AG04450 (cell line): Measurements from ENCODE around the gene MCF2L. TPM values are rescaled to one million over a fixed set of nuclear protein-coding genes. Genes with fewer than 3 reads are reported as not detected.

Experiments used
- CTCF ChIA-PET: fragments of 300-600, 350-600 bp; formaldehyde crosslinking; extraction: SDS; loops from one replicate; lab custom pipeline; 2022; ENCODE audit warnings: antibody characterized with exemption, inconsistent platforms; lab: Charles Lee
- POLR2A ChIA-PET: fragments of 350-600 bp; formaldehyde crosslinking; extraction: SDS; loops from one replicate; lab custom pipeline; 2021; ENCODE audit warnings: antibody characterized with exemption, inconsistent platforms; lab: Yijun Ruan, JAX
- DNase-seq: peaks from one replicate; pipeline ENCODE4 v3.0.0-alpha.2; 2011; ENCODE audit warnings: low read depth, low spot score
- H3K27ac ChIP-seq: one replicate; pipeline ENCODE4 v1.5.1; 2012; ENCODE audit warnings: low read depth, low read length, control low read depth
- H3K27me3 ChIP-seq: one replicate; pipeline ENCODE4 v1.6.0; 2012; ENCODE audit warnings: low read length; ENCODE audit not compliant: control insufficient read depth, insufficient read depth
- H3K4me3 ChIP-seq: 2 replicates; pipeline ENCODE4 v1.5.1; 2011; ENCODE audit warnings: mild to moderate bottlenecking, low read depth, low read length, control low read depth
- H3K9me3 ChIP-seq: 2 replicates; pipeline ENCODE4 v1.5.1; 2012; ENCODE audit warnings: low read length; ENCODE audit not compliant: control insufficient read depth, insufficient read depth
- polyA plus RNA-seq: library from polyadenylated mRNA; depleted of rRNA; stranded (reverse); fragments of >200 nt; gene quantifications from 2 replicates; pipeline ENCODE4 v1.2.3, GENCODE V29; 2011
- TF ChIP-seq, protein P1 (sequence below): IDR thresholded peaks from 2 replicates; pipeline ENCODE4 v1.5.1; 2011; ENCODE audit warnings: low read depth, low read length, control low read depth, inconsistent platforms

MCF2L gene
- polyA plus RNA-seq, 1 experiment: 0.04 TPM

DNA sequence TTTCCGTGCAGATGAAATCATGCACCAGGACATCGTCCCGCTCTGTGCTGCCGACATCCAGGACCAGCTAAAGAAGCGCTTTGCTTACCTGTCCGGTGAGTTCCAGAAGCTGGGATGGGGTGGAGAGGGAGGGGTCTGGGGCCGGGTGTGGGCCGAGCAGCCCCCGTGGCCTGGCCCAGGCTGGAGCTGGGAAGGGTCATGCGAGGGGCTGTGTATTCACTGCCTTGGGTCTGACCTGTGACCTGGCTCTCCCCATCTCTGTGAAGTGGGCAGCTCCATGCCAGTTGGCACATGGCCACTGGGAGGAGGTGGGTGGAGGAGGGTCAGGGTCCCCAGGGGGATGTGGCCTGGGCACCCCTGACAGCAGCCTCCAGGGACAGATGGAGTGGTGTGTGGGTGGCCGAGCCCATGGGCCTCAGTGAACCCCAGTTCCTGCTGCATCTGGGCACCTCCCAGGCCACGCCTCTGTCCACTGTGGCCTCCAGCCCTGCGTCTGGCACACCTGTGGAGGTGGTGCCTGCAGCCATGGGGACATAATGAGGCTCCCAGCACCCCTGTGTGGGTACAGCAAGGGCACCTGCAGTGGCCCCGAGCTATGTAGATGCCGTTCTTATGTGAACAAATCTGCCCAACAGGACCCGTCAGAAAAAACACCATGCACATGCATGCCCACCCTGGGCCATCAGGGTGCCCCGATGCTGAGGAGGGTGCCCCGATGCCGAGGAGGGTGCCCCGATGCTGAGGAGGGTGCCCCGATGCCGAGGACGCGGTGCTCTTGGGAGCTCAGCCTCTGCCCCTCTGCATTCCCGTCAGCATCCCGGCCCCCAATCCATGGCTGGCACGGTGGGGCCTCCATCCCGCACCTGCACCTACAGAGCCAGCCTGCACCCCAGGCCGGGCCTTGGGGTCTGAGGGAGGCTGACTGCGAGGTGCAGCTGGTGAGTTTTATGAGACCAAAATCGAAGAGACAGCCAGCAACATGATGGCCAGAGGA lies 46.0 kb downstream of the MCF2L start:
- Histone ChIP-seq H3K27me3 (peaks cover 6% of the 10 kb centered on the region), H3K27ac (no peak overlapping the region), H3K9me3 (peaks cover 21% of the 10 kb centered on the region; the same call in 1 of the 2 replicates), H3K4me3 (no peak overlapping the region)
- CTCF ChIA-PET: no interaction called here
- DNase-seq: no peak
- TF ChIP-seq, protein P1, sequence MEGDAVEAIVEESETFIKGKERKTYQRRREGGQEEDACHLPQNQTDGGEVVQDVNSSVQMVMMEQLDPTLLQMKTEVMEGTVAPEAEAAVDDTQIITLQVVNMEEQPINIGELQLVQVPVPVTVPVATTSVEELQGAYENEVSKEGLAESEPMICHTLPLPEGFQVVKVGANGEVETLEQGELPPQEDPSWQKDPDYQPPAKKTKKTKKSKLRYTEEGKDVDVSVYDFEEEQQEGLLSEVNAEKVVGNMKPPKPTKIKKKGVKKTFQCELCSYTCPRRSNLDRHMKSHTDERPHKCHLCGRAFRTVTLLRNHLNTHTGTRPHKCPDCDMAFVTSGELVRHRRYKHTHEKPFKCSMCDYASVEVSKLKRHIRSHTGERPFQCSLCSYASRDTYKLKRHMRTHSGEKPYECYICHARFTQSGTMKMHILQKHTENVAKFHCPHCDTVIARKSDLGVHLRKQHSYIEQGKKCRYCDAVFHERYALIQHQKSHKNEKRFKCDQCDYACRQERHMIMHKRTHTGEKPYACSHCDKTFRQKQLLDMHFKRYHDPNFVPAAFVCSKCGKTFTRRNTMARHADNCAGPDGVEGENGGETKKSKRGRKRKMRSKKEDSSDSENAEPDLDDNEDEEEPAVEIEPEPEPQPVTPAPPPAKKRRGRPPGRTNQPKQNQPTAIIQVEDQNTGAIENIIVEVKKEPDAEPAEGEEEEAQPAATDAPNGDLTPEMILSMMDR: no peak
- POLR2A ChIA-PET: no interaction called here

DNA sequence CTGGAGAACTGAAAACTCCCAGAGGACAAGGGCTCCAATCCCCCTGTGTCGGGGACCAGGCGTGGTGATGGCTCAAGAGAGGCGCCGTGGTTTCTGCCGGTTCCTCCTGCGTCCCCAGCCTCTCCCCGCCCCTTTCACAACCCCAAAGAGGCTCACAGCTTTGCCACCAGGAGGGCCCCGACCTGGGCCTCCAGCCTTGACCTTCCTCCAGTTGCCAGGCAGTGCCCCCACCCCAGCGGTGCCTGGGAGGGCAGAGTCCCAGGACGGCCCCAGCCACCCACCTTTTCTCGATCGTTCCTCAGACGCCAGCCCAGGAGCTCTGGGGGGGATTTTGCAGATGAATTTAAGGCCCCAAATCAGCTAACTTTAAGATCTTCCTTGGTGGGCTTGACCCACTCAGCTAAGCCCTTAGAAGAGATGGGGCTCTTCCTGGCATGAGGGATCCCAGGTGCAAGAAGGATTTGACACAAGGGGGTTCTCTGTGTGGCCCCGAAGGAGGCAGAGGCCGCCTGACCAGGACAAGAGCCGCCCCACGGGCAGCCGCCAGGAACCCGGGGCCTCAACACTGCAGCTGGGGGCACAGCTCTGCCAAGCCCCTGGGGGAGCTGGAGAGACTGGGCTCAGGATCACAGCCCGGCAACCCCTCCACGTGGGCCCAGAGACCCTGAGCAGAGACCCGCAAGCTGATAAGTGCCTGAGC lies 47.0 kb downstream of the MCF2L start:
- Histone ChIP-seq H3K4me3 (no peak overlapping the region), H3K27ac (no peak overlapping the region), H3K27me3 (peaks cover 7% of the 10 kb centered on the region), H3K9me3 (peaks cover 21% of the 10 kb centered on the region; the same call in 1 of the 2 replicates)
- TF ChIP-seq, protein P1: no peak
- ChIA-PET POLR2A (no interaction called here), CTCF (no interaction called here)
- no peak for DNase-seq

- Histone ChIP-seq H3K4me3 (no peak overlapping the region), H3K27ac (no peak overlapping the region), H3K9me3 (peaks cover 24% of the 10 kb centered on the region; the same call in 1 of the 2 replicates), H3K27me3 (peaks cover 7% of the 10 kb centered on the region)
- TF ChIP-seq, protein P1: no peak
- ChIA-PET POLR2A (no interaction called here), CTCF (no interaction called here)
- DNase-seq: no peak
Measured at GRCh38 chr13:113016526-113017295, 47.7 kb downstream of the MCF2L start.

GRCh38 chr13:113017506-113018215 lies 48.6 kb downstream of the MCF2L start:
- ChIA-PET POLR2A (no interaction called here), CTCF (no interaction called here)
- peaks cover 24% of the 10 kb centered on the region; the same call in 1 of the 2 replicates for H3K9me3 ChIP-seq
- H3K4me3 ChIP-seq: no peak overlapping the region
- H3K27ac ChIP-seq: no peak overlapping the region
- no peak for DNase-seq
- TF ChIP-seq, protein P1: no peak
- peaks cover 10% of the 10 kb centered on the region for H3K27me3 ChIP-seq
